ENCODE data around the gene GALNTL6. TPM values are rescaled to one million over a fixed set of nuclear protein-coding genes. Genes with fewer than 3 reads are reported as not detected.
A peak's percentile ranks its signal among the peaks of the same experiment; 100 is the strongest.

The GALNTL6 gene
- total RNA-seq, 1 donor from 2014 or later = 0.34 TPM

DNA sequence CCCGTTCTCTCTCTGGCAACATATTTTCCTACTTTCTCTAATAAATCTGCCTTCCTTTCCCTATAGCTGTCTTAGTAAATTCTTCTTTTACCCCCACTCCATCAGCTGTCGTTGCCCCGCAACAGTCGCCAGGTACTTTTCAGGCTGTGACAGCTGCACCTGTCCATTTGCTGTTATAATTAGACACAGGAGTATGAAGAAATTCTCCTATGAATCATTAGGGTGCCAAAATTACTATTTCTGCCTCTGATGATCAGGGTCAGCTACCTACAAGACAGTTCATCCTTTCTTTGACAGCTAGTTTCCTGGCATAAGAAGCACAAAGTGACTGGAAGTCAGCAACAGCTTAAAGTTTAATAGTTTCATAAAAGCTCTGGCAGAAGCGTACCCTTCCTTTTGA lies 19.5 kb upstream of the GALNTL6 start:
- TF ChIP-seq, protein P1, sequence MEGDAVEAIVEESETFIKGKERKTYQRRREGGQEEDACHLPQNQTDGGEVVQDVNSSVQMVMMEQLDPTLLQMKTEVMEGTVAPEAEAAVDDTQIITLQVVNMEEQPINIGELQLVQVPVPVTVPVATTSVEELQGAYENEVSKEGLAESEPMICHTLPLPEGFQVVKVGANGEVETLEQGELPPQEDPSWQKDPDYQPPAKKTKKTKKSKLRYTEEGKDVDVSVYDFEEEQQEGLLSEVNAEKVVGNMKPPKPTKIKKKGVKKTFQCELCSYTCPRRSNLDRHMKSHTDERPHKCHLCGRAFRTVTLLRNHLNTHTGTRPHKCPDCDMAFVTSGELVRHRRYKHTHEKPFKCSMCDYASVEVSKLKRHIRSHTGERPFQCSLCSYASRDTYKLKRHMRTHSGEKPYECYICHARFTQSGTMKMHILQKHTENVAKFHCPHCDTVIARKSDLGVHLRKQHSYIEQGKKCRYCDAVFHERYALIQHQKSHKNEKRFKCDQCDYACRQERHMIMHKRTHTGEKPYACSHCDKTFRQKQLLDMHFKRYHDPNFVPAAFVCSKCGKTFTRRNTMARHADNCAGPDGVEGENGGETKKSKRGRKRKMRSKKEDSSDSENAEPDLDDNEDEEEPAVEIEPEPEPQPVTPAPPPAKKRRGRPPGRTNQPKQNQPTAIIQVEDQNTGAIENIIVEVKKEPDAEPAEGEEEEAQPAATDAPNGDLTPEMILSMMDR (IDR thresholded peaks at IDR 0.05; ENCODE audit: partially characterized antibody, unreplicated experiment) = no peak

DNA sequence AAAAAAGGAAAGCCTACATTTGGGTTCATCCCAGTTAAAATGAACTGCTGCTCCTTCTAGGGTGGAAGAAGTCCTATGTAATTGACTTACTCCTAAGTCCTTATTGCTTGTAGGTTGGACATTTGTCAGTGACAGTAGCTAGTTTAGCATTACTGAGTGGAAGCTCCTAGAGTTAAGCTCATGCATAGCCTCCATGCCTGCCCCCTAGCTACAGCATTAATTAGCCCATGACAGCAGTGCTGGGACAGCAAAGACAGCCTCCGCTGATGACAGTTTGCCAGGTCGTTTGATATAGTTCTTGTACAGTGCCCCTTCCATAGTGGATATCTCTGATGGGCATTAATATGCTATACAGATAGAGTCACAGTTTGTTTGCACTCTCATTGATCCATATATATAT lies 18.7 kb upstream of the GALNTL6 start:
- no peak overlapping the region for H3K4me3 Mint-ChIP-seq (ENCODE audit: unreplicated experiment)
- H3K27ac Mint-ChIP-seq (ENCODE audit: unreplicated experiment) = no peak overlapping the region
- peaks cover 2% of the 10 kb centered on the region for H3K9me3 Mint-ChIP-seq (ENCODE audit: unreplicated experiment)
- no peaks in the 10 kb centered on the region for H3K36me3 Mint-ChIP-seq (ENCODE audit: unreplicated experiment)
- TF ChIP-seq, protein P1 (IDR thresholded peaks at IDR 0.05; ENCODE audit: partially characterized antibody, unreplicated experiment) = no peak
- no peaks in the 10 kb centered on the region for H3K27me3 Mint-ChIP-seq (ENCODE audit: unreplicated experiment)
- no peak for DNase-seq
- no peaks in the 10 kb centered on the region for H3K4me1 Mint-ChIP-seq (ENCODE audit: low read depth, unreplicated experiment)

More for the DNA sequence above, 19.5 kb upstream of the GALNTL6 start:
- Mint-ChIP-seq H3K36me3 (ENCODE audit: unreplicated experiment) (no peaks in the 10 kb centered on the region), H3K27me3 (ENCODE audit: unreplicated experiment) (no peaks in the 10 kb centered on the region), H3K4me1 (ENCODE audit: low read depth, unreplicated experiment) (no peaks in the 10 kb centered on the region), H3K4me3 (ENCODE audit: unreplicated experiment) (no peak overlapping the region), H3K9me3 (ENCODE audit: unreplicated experiment) (peaks cover 2% of the 10 kb centered on the region), H3K27ac (ENCODE audit: unreplicated experiment) (no peak overlapping the region)
- no peak for DNase-seq

DNA sequence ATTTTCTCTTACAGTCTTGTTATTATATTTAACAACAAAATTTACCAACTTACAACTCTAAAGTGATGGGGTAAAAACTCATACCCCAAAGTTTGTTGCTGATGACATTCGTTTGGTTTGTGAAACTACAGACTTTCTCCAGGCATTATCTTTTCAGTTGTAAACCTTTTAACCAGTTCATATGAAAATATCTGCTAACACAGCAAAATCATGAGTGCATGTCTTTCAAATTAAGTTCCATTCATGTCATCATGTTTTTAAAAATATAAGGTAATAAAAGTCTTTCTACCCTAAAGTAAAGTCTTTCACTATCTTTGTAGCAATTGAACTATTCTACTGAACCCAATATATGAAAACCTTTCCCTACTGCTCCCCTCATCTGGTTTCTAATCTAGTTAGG lies 3.4 kb upstream of the GALNTL6 start:
- no peak overlapping the region for H3K27ac Mint-ChIP-seq (ENCODE audit: unreplicated experiment)
- H3K4me1 Mint-ChIP-seq (ENCODE audit: low read depth, unreplicated experiment) = peaks cover 2% of the 10 kb centered on the region
- TF ChIP-seq, protein P1 (IDR thresholded peaks at IDR 0.05; ENCODE audit: partially characterized antibody, unreplicated experiment) = no peak
- H3K27me3 Mint-ChIP-seq (ENCODE audit: unreplicated experiment) = peaks cover 12% of the 10 kb centered on the region
- no peaks in the 10 kb centered on the region for H3K36me3 Mint-ChIP-seq (ENCODE audit: unreplicated experiment)
- no peak for DNase-seq
- no peak overlapping the region for H3K4me3 Mint-ChIP-seq (ENCODE audit: unreplicated experiment)
- H3K9me3 Mint-ChIP-seq (ENCODE audit: unreplicated experiment) = peaks cover 2% of the 10 kb centered on the region

DNA sequence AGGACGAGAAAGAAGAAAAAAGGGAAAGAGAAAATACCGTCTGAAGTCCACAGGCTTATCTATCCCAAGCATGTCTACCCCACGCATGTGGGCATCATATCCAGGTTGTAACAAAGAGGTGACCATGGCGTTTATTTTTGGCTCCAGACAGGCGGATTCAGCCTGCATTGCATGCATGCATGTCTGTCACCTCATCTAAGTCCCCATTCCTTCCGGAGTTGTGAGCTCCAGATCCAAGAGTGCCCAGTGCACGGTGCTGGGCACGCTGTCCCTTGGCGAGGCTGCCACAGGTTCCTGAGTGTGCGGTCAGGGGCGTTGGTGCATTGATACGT lies 905 bp upstream of the GALNTL6 start:
- Mint-ChIP-seq H3K27me3 (ENCODE audit: unreplicated experiment) (peaks cover 12% of the 10 kb centered on the region), H3K36me3 (ENCODE audit: unreplicated experiment) (no peaks in the 10 kb centered on the region), H3K9me3 (ENCODE audit: unreplicated experiment) (peaks cover 2% of the 10 kb centered on the region), H3K27ac (ENCODE audit: unreplicated experiment) (no peak overlapping the region), H3K4me3 (ENCODE audit: unreplicated experiment) (peak overlapping the region; percentile 93), H3K4me1 (ENCODE audit: low read depth, unreplicated experiment) (peaks cover 2% of the 10 kb centered on the region)
- no peak for DNase-seq
- TF ChIP-seq, protein P1 (IDR thresholded peaks at IDR 0.05; ENCODE audit: partially characterized antibody, unreplicated experiment) = no peak

- Mint-ChIP-seq H3K27ac (ENCODE audit: unreplicated experiment) (no peak overlapping the region), H3K4me1 (ENCODE audit: low read depth, unreplicated experiment) (peaks cover 2% of the 10 kb centered on the region), H3K36me3 (ENCODE audit: unreplicated experiment) (no peaks in the 10 kb centered on the region), H3K9me3 (ENCODE audit: unreplicated experiment) (peaks cover 2% of the 10 kb centered on the region), H3K4me3 (ENCODE audit: unreplicated experiment) (peak overlapping the region; percentile 93), H3K27me3 (ENCODE audit: unreplicated experiment) (peaks cover 12% of the 10 kb centered on the region)
- DNase-seq = peak; percentile 47
- TF ChIP-seq, protein P1 (IDR thresholded peaks at IDR 0.05; ENCODE audit: partially characterized antibody, unreplicated experiment) = no peak
Measured at GRCh38 chr4:171813526-171814250, 484 bp downstream of the GALNTL6 start.

Data from glutamatergic neuron (in vitro differentiated cells).